ENCODE results near the gene C10orf88. TPM values are rescaled to one million over a fixed set of nuclear protein-coding genes. Genes with fewer than 3 reads are reported as not detected.
A peak's percentile ranks its signal among the peaks of the same experiment; 100 is the strongest.

The C10orf88 gene
- total RNA-seq, 4 donors from 2014 or later, result 1.5 to 15.8 (median 8.5) TPM

DNA sequence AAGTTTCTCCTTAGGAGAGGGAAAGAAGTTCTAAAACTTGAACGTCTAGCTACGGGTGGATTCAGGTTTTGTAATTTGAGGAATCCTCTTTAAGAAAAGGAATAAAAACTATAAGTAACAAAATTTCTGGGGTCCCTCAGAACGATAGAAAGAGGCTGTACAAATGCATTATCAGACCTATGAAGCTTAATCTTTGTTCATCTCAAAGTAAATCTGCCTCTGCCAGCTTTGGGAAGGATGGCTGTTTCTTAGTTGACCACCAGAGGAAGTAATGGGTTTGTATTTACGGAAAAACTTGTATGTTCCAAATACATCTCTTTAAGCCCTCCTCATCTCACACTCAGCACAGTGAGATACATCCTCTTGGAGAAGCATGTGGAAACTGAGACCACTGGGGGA is 27.0 kb upstream of the C10orf88 start:
- no peaks in the 10 kb centered on the region for H3K9me3 ChIP-seq
- DNase-seq, result no peak
- peak overlapping the region; percentile 77 to 79 for H3K4me3 ChIP-seq
- H3K27me3 ChIP-seq, result no peaks in the 10 kb centered on the region
- no peaks in the 10 kb centered on the region for H3K36me3 ChIP-seq
- peak overlapping the region in 1 of 2 donors; percentile 94 for H3K27ac ChIP-seq
- no peaks in the 10 kb centered on the region for H3K4me1 ChIP-seq
- intact Hi-C loops (cut with DNase I; ENCODE audit: low total_unique reads), result no loop called here
- TF ChIP-seq, protein P1, sequence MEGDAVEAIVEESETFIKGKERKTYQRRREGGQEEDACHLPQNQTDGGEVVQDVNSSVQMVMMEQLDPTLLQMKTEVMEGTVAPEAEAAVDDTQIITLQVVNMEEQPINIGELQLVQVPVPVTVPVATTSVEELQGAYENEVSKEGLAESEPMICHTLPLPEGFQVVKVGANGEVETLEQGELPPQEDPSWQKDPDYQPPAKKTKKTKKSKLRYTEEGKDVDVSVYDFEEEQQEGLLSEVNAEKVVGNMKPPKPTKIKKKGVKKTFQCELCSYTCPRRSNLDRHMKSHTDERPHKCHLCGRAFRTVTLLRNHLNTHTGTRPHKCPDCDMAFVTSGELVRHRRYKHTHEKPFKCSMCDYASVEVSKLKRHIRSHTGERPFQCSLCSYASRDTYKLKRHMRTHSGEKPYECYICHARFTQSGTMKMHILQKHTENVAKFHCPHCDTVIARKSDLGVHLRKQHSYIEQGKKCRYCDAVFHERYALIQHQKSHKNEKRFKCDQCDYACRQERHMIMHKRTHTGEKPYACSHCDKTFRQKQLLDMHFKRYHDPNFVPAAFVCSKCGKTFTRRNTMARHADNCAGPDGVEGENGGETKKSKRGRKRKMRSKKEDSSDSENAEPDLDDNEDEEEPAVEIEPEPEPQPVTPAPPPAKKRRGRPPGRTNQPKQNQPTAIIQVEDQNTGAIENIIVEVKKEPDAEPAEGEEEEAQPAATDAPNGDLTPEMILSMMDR (IDR thresholded peaks at IDR 0.05), result peak in 3 of 4 experiments; percentile 17 to 50 (median 49)
- TF ChIP-seq POLR2A (IDR thresholded peaks at IDR 0.05), result no peak

DNA sequence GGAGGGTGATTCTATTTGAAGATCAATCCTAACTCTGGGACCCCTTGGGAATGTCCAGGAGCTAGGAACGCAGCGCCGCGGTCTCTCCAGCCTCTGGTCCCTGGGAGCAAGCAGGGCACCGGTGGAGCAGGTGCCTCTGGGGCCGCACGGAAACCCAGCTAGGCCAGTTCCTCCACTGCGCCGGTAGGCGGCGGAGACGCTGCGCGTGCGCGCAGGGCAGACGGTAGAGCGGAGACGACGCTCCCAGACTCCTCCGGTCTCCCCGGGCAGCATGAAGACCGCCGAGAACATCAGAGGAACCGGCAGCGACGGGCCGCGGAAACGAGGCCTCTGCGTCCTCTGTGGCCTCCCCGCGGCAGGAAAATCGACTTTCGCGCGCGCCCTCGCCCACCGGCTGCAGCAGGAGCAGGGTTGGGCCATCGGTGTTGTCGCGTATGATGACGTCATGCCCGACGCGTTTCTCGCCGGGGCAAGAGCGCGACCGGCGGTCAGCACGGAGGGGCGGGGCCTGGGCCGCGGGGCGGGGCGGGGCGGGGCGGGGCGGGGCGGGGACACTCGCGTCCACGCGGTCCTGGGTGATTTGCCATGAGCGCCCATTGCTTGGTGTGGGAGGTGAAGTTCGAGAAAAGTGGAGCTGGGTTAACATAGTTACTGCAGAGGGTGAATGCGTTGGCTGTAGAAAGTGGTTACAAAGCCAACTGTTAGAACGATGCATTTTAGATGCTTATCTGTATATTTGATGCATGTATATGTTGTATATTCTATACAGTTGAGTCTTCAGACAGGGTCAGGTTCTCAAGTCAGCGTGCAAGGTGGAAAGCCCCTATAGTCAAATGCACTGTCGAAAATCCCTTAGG is 26.4 kb upstream of the C10orf88 start, which contains the start of gene PSTK:
Gene PSTK (plus strand): TSS at position 193 of the 857 bp plus-strand sequence. CDS start 79 bp downstream, at position 272.
- Histone ChIP-seq H3K36me3 (no peaks in the 10 kb centered on the region), H3K4me1 (no peaks in the 10 kb centered on the region), H3K27ac (peak within 1 kb of the TSS; percentile 89 to 94), H3K9me3 (no peaks in the 10 kb centered on the region), H3K27me3 (no peaks in the 10 kb centered on the region), H3K4me3 (peak within 1 kb of the TSS; percentile 77 to 79)
- intact Hi-C loops (cut with DNase I; ENCODE audit: low total_unique reads), result no loop called here
- peak; percentile 91 for DNase-seq
- TF ChIP-seq, protein P1 (IDR thresholded peaks at IDR 0.05), result peak; percentile 95 to 99 (median 98)
- peak in 1 of 2 donors; percentile 73 for TF ChIP-seq POLR2A (IDR thresholded peaks at IDR 0.05)

DNA sequence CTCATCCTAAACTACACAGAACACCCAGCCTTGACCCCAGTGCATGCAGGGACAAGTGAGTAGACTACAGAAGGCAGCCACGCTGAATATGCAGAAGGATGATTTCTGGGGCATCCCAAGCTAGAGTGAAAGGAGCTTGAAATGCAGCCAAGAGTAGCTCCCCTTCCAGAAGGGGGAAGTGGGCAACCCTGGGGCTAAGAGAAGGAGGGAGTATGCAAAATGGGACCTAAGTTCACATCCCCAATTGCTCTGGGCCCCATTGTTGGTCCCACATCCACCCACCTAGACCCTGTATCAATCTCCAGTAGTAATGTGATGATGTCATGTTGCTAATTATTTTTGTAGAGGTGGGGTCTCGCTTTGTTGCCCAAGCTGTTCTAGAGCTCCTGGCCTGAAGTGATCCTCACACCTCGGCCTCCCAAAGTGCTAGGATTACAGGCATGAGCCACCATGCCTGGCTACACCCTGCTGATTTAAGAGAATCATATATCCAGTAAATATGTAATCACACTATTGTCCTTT is 20.6 kb upstream of the C10orf88 start:
- no peak for DNase-seq
- TF ChIP-seq, protein P1 (IDR thresholded peaks at IDR 0.05), result no peak
- TF ChIP-seq POLR2A (IDR thresholded peaks at IDR 0.05), result no peak
- intact Hi-C loops (cut with DNase I; ENCODE audit: low total_unique reads), result no loop called here

DNA sequence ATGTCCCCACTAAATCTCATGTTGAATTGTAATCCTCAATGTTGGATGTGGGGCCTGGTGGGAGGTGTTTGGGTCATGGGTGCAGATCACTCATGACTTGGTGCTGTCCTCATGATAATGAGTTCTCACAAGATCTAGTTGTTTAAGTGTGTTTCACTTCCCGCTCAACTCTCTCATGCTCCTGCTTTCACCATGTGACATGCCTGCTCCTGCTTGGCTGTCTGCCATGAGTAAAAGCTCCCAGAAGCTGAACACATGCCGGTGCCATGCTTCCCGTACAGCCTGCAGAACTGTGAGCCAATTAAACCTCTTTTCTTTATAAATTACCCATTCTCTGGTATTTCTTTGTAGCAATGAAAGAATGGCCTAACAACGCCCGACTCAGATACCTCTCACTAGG is 20.0 kb upstream of the C10orf88 start:
- no peaks in the 10 kb centered on the region for H3K27me3 ChIP-seq
- H3K27ac ChIP-seq, result no peak overlapping the region
- no peak overlapping the region for H3K4me3 ChIP-seq
- intact Hi-C loops (cut with DNase I; ENCODE audit: low total_unique reads), result no loop called here
- DNase-seq, result no peak
- no peaks in the 10 kb centered on the region for H3K36me3 ChIP-seq
- H3K4me1 ChIP-seq, result no peaks in the 10 kb centered on the region
- TF ChIP-seq POLR2A (IDR thresholded peaks at IDR 0.05), result no peak
- TF ChIP-seq, protein P1 (IDR thresholded peaks at IDR 0.05), result no peak
- H3K9me3 ChIP-seq, result no peaks in the 10 kb centered on the region

More for the DNA sequence above, 20.6 kb upstream of the C10orf88 start:
- no peaks in the 10 kb centered on the region for H3K27me3 ChIP-seq
- no peak overlapping the region for H3K27ac ChIP-seq
- no peak overlapping the region for H3K4me3 ChIP-seq
- H3K4me1 ChIP-seq, result no peaks in the 10 kb centered on the region
- no peaks in the 10 kb centered on the region for H3K9me3 ChIP-seq
- no peaks in the 10 kb centered on the region for H3K36me3 ChIP-seq

DNA sequence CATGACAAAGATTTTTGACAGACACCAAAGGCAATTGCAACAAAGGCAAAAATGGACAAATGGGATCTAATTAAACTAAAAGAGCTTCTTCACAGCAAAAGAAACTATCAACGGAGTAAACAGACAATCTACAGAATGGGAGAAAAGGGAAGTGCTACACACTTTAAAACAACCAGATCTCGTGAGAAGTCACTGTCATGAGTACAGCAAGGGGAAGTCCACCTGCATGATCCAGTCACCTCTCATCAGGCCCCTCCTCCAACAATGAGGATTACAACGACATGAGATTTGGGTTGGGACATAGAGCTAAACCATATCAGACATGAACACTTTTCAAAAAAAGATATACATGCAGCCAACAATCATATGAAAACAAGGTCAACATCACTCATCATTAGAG is 14.7 kb upstream of the C10orf88 start:
- DNase-seq, result no peak
- H3K36me3 ChIP-seq, result no peaks in the 10 kb centered on the region

More for the DNA sequence above, 14.7 kb upstream of the C10orf88 start:
- intact Hi-C loops (cut with DNase I; ENCODE audit: low total_unique reads), result no loop called here
- no peak overlapping the region for H3K27ac ChIP-seq
- TF ChIP-seq, protein P1 (IDR thresholded peaks at IDR 0.05), result no peak
- TF ChIP-seq POLR2A (IDR thresholded peaks at IDR 0.05), result no peak
- no peak overlapping the region for H3K4me3 ChIP-seq
- no peaks in the 10 kb centered on the region for H3K9me3 ChIP-seq
- H3K4me1 ChIP-seq, result no peaks in the 10 kb centered on the region
- no peaks in the 10 kb centered on the region for H3K27me3 ChIP-seq

Measured in uterus (tissue), 4 donors.